Nephron progenitor cell (in vitro differentiated cells): ENCODE data around the gene KLHL11.
"Not testable (repeated sequence)": the region's sequence is repeated elsewhere in the genome, so short reads cannot be mapped to it uniquely, and the experiment has no call there.

ENCODE experiments used
- DNase-seq: peaks from one replicate; pipeline ENCODE4 v3.0.0; 2021
- H3K27ac Mint-ChIP-seq: 2 replicates; pipeline ENCODE4 v1.8.0; 2021; ENCODE audit warnings: mild to moderate bottlenecking, moderate library complexity, mixed read lengths
- H3K27me3 Mint-ChIP-seq: 2 replicates; pipeline ENCODE4 v1.8.0; 2021; ENCODE audit warnings: mild to moderate bottlenecking, low read depth, mixed read lengths; ENCODE audit not compliant: poor library complexity
- H3K36me3 Mint-ChIP-seq: 2 replicates; pipeline ENCODE4 v1.8.0; 2021; ENCODE audit warnings: low read depth, mixed read lengths
- H3K4me1 Mint-ChIP-seq: 2 replicates; pipeline ENCODE4 v1.8.0; 2021; ENCODE audit warnings: mixed read lengths
- H3K4me3 Mint-ChIP-seq: 2 replicates; pipeline ENCODE4 v1.8.0; 2021; ENCODE audit warnings: mild to moderate bottlenecking, moderate library complexity, mixed read lengths
- H3K9me3 Mint-ChIP-seq: 2 replicates; pipeline ENCODE4 v1.8.0; 2021; ENCODE audit warnings: mild to moderate bottlenecking, moderate library complexity, mixed read lengths
- CTCF ChIP-seq: fragments of 200-600 bp; sonication (generic); IDR thresholded peaks from 2 replicates; pipeline ENCODE4 v1.5.0; 2021; ENCODE audit warnings: antibody characterized with exemption

Gene KLHL11

GRCh38 chr17:41837761-41838538 lies 27.3 kb downstream of the KLHL11 start, which contains the start of gene KLHL10:
TSS of gene KLHL10 (plus strand) at chr17:41837825. CDS start at chr17:41837933, 108 bp downstream.
- Mint-ChIP-seq H3K36me3 (peaks cover 6% of the 10 kb centered on the region), H3K4me1 (peaks cover 16% of the 10 kb centered on the region)

GRCh38 chr17:41836550-41837196 lies 28.6 kb downstream of the KLHL11 start:
- Mint-ChIP-seq H3K4me1 (peaks cover 16% of the 10 kb centered on the region), H3K27ac (no peak overlapping the region), H3K9me3 (no peaks in the 10 kb centered on the region), H3K4me3 (peak overlapping the region; percentile 90), H3K36me3 (peaks cover 18% of the 10 kb centered on the region), H3K27me3 (peaks cover 4% of the 10 kb centered on the region)
- no peak for TF ChIP-seq CTCF
- DNase-seq = no peak

More at GRCh38 chr17:41837761-41838538, 27.3 kb downstream of the KLHL11 start, which contains the start of gene KLHL10:
- DNase-seq = no peak
- Mint-ChIP-seq H3K27ac (no peak within 1 kb of the TSS), H3K9me3 (no peaks in the 10 kb centered on the region), H3K27me3 (peaks cover 4% of the 10 kb centered on the region), H3K4me3 (peak within 1 kb of the TSS; percentile 90)
- no peak for TF ChIP-seq CTCF

- no peaks in the 10 kb centered on the region for H3K9me3 Mint-ChIP-seq
- H3K27ac Mint-ChIP-seq = no peak within 1 kb of the TSS
- H3K4me1 Mint-ChIP-seq = peaks cover 16% of the 10 kb centered on the region
- peaks cover 4% of the 10 kb centered on the region for H3K27me3 Mint-ChIP-seq
- peaks cover 23% of the 10 kb centered on the region for H3K36me3 Mint-ChIP-seq
- TF ChIP-seq CTCF = no peak
- peak; percentile 78 for DNase-seq
- peak within 1 kb of the TSS; percentile 90 for H3K4me3 Mint-ChIP-seq
Measured at GRCh38 chr17:41835800-41836549, 29.2 kb downstream of the KLHL11 start, which contains the start of gene NT5C3B. TSS of gene NT5C3B (minus strand) at chr17:41836232. CDS start at chr17:41836193, 39 bp downstream.

GRCh38 chr17:41835214-41835799 lies 29.9 kb downstream of the KLHL11 start:
- peak overlapping the region; percentile 90 for H3K4me3 Mint-ChIP-seq
- peaks cover 30% of the 10 kb centered on the region for H3K36me3 Mint-ChIP-seq
- peaks cover 16% of the 10 kb centered on the region for H3K4me1 Mint-ChIP-seq
- DNase-seq = no peak
- H3K27me3 Mint-ChIP-seq = peaks cover 4% of the 10 kb centered on the region
- no peak for TF ChIP-seq CTCF
- no peaks in the 10 kb centered on the region for H3K9me3 Mint-ChIP-seq
- H3K27ac Mint-ChIP-seq = no peak overlapping the region

GRCh38 chr17:41829961-41830360 lies 35.3 kb downstream of the KLHL11 start:
- not testable (repeated sequence) for H3K27me3 Mint-ChIP-seq, H3K9me3 Mint-ChIP-seq, DNase-seq, H3K4me3 Mint-ChIP-seq
- Mint-ChIP-seq H3K27ac (peak overlapping the region; percentile 64), H3K36me3 (peaks cover 59% of the 10 kb centered on the region), H3K4me1 (peaks cover 18% of the 10 kb centered on the region)
